Right renal pelvis (tissue), 4 donors: ENCODE results near the gene CH25H. TPM values are rescaled to one million over a fixed set of nuclear protein-coding genes. Genes with fewer than 3 reads are reported as not detected.

Source experiments
- DNase-seq, 4 donors: peaks; one replicate each; pipeline ENCODE4 v3.0.0-alpha.2; 2013; ENCODE audit warnings: low read depth in 4 of 4, low spot score in 3 of 4, missing footprints in 1 of 4
- polyA plus RNA-seq, 4 donors: library from polyadenylated mRNA; unstranded; fragments of 120-200 nt; gene quantifications; one replicate each; pipeline ENCODE4 v1.2.1, GENCODE V29; 2013; ENCODE audit not compliant: insufficient read length in 4 of 4

CH25H gene
- polyA plus RNA-seq, 4 donors, result 0.15 to 0.18 (median 0.16) TPM; not detected in 1

DNA sequence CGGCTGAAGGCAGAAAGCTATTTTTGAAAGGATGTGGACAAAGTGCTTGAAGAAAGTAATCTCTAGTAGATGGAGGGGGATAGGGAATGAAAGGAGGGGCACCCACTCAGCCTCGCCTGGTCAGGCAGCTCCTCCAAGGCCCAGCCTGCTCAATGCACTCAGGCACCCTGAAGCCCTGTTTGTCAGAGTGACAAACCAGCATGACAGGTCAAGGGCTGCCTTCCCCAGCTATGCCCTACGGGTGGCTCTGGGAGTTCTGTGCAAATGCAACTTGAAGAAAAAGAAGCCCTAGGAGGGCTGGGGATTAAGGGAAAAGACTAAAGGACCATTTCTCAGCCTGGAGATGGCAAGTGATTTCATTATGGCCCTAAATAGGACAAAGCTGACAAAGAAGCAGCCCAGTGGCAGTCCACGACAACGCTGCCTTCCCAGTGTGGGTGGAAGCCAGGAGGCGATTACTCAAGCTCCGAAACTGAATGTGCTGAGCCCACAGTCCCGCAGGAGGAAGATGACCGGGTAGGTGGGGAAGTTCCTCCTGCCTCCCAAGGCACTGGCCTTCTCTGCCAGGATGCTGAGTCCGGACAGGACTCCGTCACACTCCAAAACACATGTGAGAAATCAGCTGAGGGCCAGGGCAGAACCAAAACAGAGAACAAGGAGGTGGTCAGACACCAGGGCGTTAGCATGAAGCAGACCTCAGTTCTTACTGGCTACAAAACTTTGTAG is 28.1 kb upstream of the CH25H start:
- DNase-seq, result no peak

- DNase-seq, result no peak
Observed at GRCh38 chr10:89233033-89233432, 25.9 kb upstream of the CH25H start.

DNA sequence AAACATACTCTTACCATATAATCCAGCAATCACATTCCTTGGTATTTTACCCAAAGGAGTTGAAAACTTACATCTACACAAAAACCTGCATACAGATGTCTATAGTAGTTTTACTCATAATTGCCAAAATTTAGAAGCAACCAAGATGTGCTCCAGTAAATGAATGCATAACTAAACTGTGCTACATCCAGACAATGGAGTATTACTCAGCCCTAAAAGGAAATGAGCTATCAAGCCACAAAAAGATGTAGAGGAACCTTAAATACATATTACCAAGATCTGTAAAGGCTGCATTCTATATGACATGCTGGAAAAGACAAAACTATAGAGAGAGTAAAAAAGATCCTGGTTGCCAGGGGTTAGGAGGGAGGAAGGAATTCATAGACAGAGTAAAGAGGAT is 21.8 kb upstream of the CH25H start:
- DNase-seq, result no peak

GRCh38 chr10:89228146-89228545 is 21.0 kb upstream of the CH25H start:
- no peak for DNase-seq

GRCh38 chr10:89226891-89227290 is 19.8 kb upstream of the CH25H start:
- DNase-seq, result no peak

DNA sequence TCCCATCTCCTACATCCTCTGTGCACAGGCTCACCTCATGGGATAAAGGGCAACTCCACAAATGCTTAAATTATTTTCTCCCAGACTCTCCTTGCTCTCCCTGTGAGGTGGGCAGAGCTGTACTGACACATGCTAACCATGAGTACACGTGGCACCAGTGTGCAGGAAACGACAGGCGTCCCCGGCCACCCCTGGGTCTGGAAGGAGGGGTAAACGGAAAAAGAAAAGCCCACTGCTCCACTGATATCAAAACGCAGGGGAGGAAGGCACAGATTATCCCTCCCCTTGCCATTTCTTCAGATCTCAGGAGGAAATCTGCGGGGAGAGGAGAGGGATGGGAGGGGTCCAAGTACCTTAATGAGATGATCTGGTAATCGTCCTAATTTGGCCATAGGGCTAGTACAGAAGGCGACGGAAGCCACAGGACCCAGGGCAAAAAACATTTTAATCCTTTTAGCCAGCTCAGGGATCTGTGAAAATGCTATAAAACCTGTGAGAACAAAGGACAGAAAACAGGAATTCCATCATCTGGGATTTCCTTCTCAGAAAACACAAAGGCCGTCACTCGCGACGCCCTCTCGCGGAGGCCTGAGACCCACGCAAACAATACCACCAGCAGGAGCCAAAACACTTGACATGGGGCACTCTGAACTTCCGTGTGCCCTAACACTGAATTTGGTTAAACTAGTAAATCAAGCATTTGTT is 17.8 kb upstream of the CH25H start:
- DNase-seq, result no peak

DNA sequence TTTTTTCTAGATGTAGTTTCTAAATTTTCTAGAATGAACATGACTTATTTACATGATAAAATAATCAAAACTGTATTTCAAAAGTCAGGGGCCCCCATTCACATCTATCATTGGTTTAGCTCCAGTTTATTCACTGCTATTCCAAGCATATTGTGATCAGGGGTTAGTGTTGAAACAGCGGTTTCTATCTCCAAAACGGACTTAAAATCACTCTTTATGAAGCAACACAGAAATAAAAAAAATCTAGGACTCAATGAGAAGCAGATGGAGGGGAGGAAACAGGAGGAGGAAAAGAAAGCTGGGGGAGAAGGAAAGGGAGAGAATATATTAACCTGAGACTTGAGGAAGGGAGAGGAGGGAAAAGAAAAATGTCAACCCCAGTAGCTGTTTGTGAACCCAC is 14.8 kb upstream of the CH25H start:
- no peak for DNase-seq

DNA sequence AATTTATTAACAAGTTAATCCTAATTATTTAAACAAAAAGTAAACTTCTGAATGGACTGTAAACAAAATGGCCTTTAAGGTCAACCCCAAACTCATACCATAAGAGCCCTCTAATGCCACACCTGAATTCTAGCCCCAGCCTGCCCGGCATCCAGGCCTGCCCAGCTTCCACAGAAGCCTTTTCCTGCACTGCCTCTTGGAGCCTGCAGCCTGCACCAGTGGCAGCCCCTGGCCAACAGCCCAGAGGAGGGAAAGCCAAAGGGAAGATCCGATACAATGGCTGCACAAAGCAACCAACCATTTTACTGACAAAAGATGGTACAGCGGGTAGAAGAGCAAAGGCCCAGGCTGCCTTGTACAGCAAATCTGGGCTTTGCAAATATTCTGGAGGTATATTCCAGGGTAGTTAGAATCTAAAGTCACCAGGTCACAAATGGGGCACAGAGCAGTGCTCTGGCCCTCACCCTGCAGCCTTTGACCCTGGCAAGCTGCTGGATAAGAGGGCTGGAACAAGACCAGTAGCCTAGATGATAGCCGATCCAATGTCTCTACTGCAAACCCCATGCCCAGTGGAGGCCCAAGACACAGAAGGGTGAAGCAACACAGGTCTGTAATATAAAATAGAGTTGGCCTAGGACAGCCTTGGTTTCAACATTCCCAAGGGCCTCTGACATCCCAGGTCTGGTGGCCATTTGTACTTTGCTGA is 12.5 kb upstream of the CH25H start:
- no peak for DNase-seq

DNA sequence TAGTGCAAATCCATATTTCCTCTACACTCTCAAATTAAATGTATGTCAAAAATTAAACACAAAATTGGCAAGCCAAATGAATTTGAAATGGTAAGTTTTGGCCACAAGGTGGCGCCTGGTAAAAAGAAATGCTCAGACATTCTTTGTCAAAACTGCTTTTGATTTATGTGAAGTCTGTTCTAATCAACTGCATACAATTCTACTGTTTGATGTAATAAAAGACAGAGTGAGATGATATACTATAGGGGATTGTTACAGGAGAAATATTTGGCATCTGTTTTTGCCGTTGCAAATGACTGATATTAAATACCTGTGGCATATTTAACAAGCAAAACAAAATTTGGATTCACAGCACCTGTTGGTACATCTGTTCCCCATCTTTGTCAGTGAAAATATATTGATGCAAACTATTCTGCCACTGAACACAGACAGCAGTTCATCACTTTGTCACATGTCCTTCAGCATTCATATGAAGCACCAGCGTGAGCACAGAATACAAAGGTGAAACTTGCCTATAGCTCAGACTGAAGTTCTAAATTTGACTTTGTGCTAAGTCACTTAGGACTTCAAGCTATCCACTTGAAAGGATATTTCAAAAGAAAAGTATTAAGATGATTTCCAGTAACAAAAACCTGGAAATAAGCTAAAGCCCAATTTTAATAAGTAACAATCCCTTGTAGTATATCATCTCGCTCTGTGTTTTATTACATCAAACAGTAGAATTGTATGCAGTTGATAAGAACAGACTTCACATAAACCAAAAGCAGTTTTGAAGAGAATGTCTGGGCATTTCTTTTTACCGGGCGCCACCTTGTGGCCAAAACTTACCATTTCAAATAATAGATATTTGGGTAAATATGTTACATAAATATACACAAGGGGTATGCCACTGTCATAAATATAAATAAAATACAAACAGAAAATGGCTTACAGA is 10.2 kb upstream of the CH25H start:
- DNase-seq, result peak in 1 of 4 donors; percentile 44

- DNase-seq, result no peak
Observed at GRCh38 chr10:89216056-89216455, 8.9 kb upstream of the CH25H start.

- DNase-seq, result no peak
Observed at GRCh38 chr10:89215511-89215910, 8.4 kb upstream of the CH25H start.

- no peak for DNase-seq
Observed at GRCh38 chr10:89214566-89215165, 7.5 kb upstream of the CH25H start.

GRCh38 chr10:89213191-89213808 is 6.2 kb upstream of the CH25H start:
- peak in 1 of 4 donors; percentile 31 for DNase-seq

- DNase-seq, result no peak
Observed at GRCh38 chr10:89210794-89211425, 3.8 kb upstream of the CH25H start.

- no peak for DNase-seq
Observed at GRCh38 chr10:89209718-89210117, 2.6 kb upstream of the CH25H start.

GRCh38 chr10:89207801-89208551 is 859 bp upstream of the CH25H start:
- peak in 1 of 4 donors; percentile 21 for DNase-seq

DNA sequence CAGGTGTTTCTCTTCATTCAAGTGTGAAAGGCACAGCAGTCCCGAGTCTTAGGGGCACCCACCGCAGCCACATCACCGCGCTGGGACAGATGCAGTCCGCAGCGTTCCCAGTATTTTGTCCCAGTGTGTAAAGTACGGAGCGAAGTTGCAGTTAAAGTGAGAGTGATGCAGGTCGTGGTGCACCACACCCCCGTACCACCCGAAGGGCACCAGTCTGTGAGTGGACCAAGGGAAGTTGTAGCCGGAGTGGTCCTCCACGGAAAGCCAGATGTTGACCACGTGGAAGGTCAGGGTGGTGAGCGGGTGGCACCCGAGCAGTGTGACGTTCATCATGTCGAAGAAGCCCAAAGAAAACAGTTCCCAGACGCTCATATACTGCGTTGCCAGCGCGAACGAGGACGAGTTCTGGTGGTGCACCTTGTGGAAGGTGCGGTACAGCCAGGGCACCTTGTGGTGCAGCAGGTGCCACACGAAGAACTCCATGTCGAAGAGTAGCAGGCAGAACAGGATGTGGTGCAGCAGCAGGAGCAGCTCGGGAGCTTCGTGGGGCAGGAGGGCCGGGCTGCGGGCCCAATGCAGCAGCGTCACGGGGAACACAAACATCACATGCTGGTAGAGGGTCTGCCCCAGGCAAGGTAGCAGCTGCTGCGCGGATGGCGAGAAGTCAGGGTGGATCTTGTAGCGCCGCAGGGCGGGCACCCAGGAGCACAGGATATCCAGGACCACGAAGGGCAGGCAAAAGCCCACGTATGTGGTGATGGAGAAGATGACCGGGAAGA is 526 bp downstream of the CH25H start:
- peak in 1 of 4 donors; percentile 13 for DNase-seq
